HepG2 (cell line): ENCODE measurements around the gene CHID1. TPM values are rescaled to one million over a fixed set of nuclear protein-coding genes. Genes with fewer than 3 reads are reported as not detected.
A peak's percentile ranks its signal among the peaks of the same experiment; 100 is the strongest.

Source experiments
- CBFB ChIP-seq: sonication (generic); formaldehyde crosslinking; IDR thresholded peaks from 2 replicates; pipeline ENCODE4 v1.4.0; 2020; ENCODE audit warnings: missing genetic modification reagents
- MEF2D ChIP-seq: sonication (generic); formaldehyde crosslinking; IDR thresholded peaks from 2 replicates; pipeline ENCODE4 v1.5.1; 2020; ENCODE audit warnings: mild to moderate bottlenecking, missing genetic modification reagents
- POGK ChIP-seq: sonication (generic); formaldehyde crosslinking; conservative IDR thresholded peaks from 2 replicates; pipeline ENCODE4 v1.8.0; 2022; ENCODE audit warnings: mild to moderate bottlenecking, moderate library complexity, missing genetic modification reagents
- TFAP4 ChIP-seq: sonication (generic); IDR thresholded peaks from 2 replicates; pipeline ENCODE4 v1.6.1; 2016; ENCODE audit warnings: low read depth, borderline replicate concordance
- THAP9 ChIP-seq: sonication (generic); formaldehyde crosslinking; IDR thresholded peaks from 2 replicates; pipeline ENCODE4; 2020; ENCODE audit warnings: missing genetic modification reagents, mild to moderate bottlenecking, borderline replicate concordance
- ZNF33B ChIP-seq: sonication (generic); formaldehyde crosslinking; IDR thresholded peaks from 2 replicates; pipeline ENCODE4 v1.5.1; 2020; ENCODE audit warnings: mild to moderate bottlenecking, missing genetic modification reagents
- ZNF788 ChIP-seq: sonication (generic); formaldehyde crosslinking; IDR thresholded peaks from 2 replicates; pipeline ENCODE4 v1.5.0; 2020; ENCODE audit warnings: mild to moderate bottlenecking, missing genetic modification reagents, borderline replicate concordance
- polyA plus RNA-seq, 8 experiments: library from polyadenylated mRNA; depleted of rRNA in 3 of 8; stranded (reverse) in 7 of 8; unstranded in 1 of 8; fragments of >200 nt; fragmentation: Illumina TruSeq in 4 of 8; extraction: Trizol in 4 of 8; gene quantifications; 2 replicates each; pipeline versions ENCODE4 v1.2.1 to v1.2.3, GENCODE V29; 2011 to 2016; ENCODE audit warnings: low read depth in 4 of 8, missing spikeins in 1 of 8, mixed read lengths in 1 of 8; ENCODE audit not compliant: insufficient read depth in 1 of 8
- total RNA-seq, 5 experiments: library from RNA; depleted of rRNA; stranded (reverse); fragments of >200 nt; fragmentation: Illumina TruSeq; extraction: Trizol; gene quantifications; 2 replicates each; pipeline ENCODE4 v1.2.3, GENCODE V29; 2016; ENCODE audit warnings: low read depth in 1 of 5
- TF ChIP-seq, protein P1 (sequence below): sonication (generic); formaldehyde crosslinking; IDR thresholded peaks from 2 replicates; pipeline ENCODE4 v1.5.1; 2020; ENCODE audit warnings: mild to moderate bottlenecking, missing genetic modification reagents, borderline replicate concordance
- TF ChIP-seq, protein P2 (sequence below): sonication (generic); formaldehyde crosslinking; IDR thresholded peaks from 2 replicates; pipeline ENCODE4 v1.5.0; 2020; ENCODE audit warnings: mild to moderate bottlenecking, missing genetic modification reagents, borderline replicate concordance
- TF ChIP-seq, protein P3 (sequence below): sonication (generic); formaldehyde crosslinking; IDR thresholded peaks from 2 replicates; pipeline ENCODE4 v1.4.0; 2020; ENCODE audit warnings: missing genetic modification reagents
- TF ChIP-seq, protein P4 (sequence below): sonication (generic); formaldehyde crosslinking; IDR thresholded peaks from 2 replicates; pipeline ENCODE4 v1.8.1; 2023; ENCODE audit warnings: missing genetic modification reagents, mild to moderate bottlenecking, borderline replicate concordance

CHID1 gene
- total and polyA plus RNA-seq, 2 of the 13 experiments (the other 11 are each of a cell fraction or from before 2014, with no cell fraction given) = 65.1 to 93.6 TPM

- TF ChIP-seq THAP9 (CRISPR knock-in tag) = no peak
- no peak for TF ChIP-seq CBFB (CRISPR knock-in tag)
- TF ChIP-seq, protein P1, sequence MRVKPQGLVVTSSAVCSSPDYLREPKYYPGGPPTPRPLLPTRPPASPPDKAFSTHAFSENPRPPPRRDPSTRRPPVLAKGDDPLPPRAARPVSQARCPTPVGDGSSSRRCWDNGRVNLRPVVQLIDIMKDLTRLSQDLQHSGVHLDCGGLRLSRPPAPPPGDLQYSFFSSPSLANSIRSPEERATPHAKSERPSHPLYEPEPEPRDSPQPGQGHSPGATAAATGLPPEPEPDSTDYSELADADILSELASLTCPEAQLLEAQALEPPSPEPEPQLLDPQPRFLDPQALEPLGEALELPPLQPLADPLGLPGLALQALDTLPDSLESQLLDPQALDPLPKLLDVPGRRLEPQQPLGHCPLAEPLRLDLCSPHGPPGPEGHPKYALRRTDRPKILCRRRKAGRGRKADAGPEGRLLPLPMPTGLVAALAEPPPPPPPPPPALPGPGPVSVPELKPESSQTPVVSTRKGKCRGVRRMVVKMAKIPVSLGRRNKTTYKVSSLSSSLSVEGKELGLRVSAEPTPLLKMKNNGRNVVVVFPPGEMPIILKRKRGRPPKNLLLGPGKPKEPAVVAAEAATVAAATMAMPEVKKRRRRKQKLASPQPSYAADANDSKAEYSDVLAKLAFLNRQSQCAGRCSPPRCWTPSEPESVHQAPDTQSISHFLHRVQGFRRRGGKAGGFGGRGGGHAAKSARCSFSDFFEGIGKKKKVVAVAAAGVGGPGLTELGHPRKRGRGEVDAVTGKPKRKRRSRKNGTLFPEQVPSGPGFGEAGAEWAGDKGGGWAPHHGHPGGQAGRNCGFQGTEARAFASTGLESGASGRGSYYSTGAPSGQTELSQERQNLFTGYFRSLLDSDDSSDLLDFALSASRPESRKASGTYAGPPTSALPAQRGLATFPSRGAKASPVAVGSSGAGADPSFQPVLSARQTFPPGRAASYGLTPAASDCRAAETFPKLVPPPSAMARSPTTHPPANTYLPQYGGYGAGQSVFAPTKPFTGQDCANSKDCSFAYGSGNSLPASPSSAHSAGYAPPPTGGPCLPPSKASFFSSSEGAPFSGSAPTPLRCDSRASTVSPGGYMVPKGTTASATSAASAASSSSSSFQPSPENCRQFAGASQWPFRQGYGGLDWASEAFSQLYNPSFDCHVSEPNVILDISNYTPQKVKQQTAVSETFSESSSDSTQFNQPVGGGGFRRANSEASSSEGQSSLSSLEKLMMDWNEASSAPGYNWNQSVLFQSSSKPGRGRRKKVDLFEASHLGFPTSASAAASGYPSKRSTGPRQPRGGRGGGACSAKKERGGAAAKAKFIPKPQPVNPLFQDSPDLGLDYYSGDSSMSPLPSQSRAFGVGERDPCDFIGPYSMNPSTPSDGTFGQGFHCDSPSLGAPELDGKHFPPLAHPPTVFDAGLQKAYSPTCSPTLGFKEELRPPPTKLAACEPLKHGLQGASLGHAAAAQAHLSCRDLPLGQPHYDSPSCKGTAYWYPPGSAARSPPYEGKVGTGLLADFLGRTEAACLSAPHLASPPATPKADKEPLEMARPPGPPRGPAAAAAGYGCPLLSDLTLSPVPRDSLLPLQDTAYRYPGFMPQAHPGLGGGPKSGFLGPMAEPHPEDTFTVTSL (CRISPR knock-in tag) = peak; percentile 48; the same call in 1 of the 2 replicates
- peak; percentile 66; the same call in 1 of the 2 replicates for TF ChIP-seq MEF2D (CRISPR knock-in tag)
- TF ChIP-seq, protein P2, sequence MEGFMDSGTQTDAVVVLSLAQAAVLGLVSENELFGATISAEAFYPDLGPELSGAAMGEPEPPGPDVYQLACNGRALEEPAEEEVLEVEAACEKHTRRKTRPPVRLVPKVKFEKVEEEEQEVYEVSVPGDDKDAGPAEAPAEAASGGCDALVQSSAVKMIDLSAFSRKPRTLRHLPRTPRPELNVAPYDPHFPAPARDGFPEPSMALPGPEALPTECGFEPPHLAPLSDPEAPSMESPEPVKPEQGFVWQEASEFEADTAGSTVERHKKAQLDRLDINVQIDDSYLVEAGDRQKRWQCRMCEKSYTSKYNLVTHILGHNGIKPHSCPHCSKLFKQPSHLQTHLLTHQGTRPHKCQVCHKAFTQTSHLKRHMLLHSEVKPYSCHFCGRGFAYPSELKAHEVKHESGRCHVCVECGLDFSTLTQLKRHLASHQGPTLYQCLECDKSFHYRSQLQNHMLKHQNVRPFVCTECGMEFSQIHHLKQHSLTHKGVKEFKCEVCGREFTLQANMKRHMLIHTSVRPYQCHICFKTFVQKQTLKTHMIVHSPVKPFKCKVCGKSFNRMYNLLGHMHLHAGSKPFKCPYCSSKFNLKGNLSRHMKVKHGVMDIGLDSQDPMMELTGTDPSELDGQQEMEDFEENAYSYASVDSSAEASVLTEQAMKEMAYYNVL (CRISPR knock-in tag) = no peak
- no peak for TF ChIP-seq TFAP4
- TF ChIP-seq, protein P3, sequence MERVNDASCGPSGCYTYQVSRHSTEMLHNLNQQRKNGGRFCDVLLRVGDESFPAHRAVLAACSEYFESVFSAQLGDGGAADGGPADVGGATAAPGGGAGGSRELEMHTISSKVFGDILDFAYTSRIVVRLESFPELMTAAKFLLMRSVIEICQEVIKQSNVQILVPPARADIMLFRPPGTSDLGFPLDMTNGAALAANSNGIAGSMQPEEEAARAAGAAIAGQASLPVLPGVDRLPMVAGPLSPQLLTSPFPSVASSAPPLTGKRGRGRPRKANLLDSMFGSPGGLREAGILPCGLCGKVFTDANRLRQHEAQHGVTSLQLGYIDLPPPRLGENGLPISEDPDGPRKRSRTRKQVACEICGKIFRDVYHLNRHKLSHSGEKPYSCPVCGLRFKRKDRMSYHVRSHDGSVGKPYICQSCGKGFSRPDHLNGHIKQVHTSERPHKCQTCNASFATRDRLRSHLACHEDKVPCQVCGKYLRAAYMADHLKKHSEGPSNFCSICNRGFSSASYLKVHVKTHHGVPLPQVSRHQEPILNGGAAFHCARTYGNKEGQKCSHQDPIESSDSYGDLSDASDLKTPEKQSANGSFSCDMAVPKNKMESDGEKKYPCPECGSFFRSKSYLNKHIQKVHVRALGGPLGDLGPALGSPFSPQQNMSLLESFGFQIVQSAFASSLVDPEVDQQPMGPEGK (CRISPR knock-in tag) = peak; percentile 51
- TF ChIP-seq ZNF788 (CRISPR knock-in tag) = no peak
- no peak for TF ChIP-seq ZNF33B (CRISPR knock-in tag)
- TF ChIP-seq, protein P4, sequence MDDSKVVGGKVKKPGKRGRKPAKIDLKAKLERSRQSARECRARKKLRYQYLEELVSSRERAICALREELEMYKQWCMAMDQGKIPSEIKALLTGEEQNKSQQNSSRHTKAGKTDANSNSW (CRISPR knock-in tag) = no peak
- no peak for TF ChIP-seq POGK (CRISPR knock-in tag)
Measured at GRCh38 chr11:819943-820649, 90.5 kb downstream of the CHID1 start (continued).
